ENCODE measurements around the gene MACO1. TPM values are rescaled to one million over a fixed set of nuclear protein-coding genes. Genes with fewer than 3 reads are reported as not detected.
A peak's percentile ranks its signal among the peaks of the same experiment; 100 is the strongest.

MACO1 gene
- total and polyA plus RNA-seq, 9 of the 15 experiments (the other 6 are each of a cell fraction or from before 2014, with no cell fraction given), result 4.6 to 28.4 (median 21.7) TPM

DNA sequence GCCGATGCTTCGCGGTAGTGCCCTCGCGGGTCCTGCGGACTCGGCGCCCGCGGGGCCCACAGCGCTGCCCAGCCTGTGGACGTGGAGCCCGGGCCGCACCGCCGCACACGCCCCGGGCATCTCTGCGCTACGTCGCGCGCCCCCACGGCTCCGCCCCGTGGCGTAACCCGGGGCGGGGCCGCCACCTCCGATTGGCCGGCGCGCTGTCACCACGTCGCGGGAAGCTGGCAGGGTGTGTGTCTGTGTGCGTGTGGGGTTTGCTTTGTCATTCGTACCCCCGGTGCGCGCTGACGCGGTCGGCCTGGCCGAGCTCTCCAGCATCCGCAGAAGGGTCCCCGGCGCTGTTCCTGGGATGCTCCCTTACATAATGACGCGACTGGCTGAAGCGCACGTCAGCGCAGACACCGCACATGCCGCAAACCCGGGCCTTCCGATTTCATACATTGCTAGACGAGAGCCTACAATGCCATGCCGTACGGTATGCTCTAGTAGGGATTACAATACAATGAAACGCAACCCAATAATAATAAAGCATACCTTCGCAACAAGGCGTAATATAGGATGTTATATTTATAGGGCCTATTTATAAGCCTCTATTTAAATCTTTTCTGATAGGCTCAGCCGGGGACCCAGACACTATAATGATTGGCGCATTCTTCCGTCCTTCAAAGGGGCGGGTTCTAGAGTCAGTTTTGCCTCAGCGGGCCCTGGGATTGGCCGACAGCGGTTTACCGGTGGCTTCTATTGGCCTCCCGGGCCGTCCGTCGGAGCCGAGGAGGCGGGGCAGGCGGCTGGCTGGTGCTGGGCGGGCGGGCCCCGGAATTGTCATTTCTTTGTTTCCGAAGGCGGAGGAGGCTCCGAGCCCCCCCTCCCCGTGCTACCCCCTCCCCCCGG is at the start of gene MACO1 (continued):
- TF ChIP-seq SNIP1 (IDR thresholded peaks at IDR 0.05; ENCODE audit: low read depth) (no peak), ETS2 (tag; IDR thresholded peaks at IDR 0.05; ENCODE audit: borderline replicate concordance, poor library complexity, severe bottlenecking) (no peak), HMG20A (CRISPR knock-in tag; conservative IDR thresholded peaks at IDR 0.05) (no peak), SMARCB1 (IDR thresholded peaks at IDR 0.05; ENCODE audit: insufficient read length, low read depth) (no peak), CBX3 (IDR thresholded peaks at IDR 0.05; ENCODE audit: borderline replicate concordance in 1 of 2, low read length in 2 of 2) (peak in 1 of 2 experiments; percentile 74; a peak in 1 of 3 replicates), RUNX1 (IDR thresholded peaks at IDR 0.05; ENCODE audit: low read depth) (no peak), CHCHD3 (CRISPR knock-in tag; IDR thresholded peaks at IDR 0.05) (no peak), NRF1 (conservative IDR thresholded peaks at IDR 0.05 in 1 of 2, IDR thresholded peaks at IDR 0.05 in 1 of 2) (peak; percentile 72 to 78), SLC30A9 (CRISPR knock-in tag; IDR thresholded peaks at IDR 0.05) (0 out of 2 replicates have a peak, but pooled peaks have one; percentile 10), ZNF354B (CRISPR knock-in tag; IDR thresholded peaks at IDR 0.05) (no peak), POLR2AphosphoS2 (IDR thresholded peaks at IDR 0.05; ENCODE audit: low read length) (no peak)
- TF ChIP-seq, protein P1, sequence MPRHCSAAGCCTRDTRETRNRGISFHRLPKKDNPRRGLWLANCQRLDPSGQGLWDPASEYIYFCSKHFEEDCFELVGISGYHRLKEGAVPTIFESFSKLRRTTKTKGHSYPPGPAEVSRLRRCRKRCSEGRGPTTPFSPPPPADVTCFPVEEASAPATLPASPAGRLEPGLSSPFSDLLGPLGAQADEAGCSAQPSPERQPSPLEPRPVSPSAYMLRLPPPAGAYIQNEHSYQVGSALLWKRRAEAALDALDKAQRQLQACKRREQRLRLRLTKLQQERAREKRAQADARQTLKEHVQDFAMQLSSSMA (CRISPR knock-in tag; IDR thresholded peaks at IDR 0.05), result no peak
- TF ChIP-seq, protein P2, sequence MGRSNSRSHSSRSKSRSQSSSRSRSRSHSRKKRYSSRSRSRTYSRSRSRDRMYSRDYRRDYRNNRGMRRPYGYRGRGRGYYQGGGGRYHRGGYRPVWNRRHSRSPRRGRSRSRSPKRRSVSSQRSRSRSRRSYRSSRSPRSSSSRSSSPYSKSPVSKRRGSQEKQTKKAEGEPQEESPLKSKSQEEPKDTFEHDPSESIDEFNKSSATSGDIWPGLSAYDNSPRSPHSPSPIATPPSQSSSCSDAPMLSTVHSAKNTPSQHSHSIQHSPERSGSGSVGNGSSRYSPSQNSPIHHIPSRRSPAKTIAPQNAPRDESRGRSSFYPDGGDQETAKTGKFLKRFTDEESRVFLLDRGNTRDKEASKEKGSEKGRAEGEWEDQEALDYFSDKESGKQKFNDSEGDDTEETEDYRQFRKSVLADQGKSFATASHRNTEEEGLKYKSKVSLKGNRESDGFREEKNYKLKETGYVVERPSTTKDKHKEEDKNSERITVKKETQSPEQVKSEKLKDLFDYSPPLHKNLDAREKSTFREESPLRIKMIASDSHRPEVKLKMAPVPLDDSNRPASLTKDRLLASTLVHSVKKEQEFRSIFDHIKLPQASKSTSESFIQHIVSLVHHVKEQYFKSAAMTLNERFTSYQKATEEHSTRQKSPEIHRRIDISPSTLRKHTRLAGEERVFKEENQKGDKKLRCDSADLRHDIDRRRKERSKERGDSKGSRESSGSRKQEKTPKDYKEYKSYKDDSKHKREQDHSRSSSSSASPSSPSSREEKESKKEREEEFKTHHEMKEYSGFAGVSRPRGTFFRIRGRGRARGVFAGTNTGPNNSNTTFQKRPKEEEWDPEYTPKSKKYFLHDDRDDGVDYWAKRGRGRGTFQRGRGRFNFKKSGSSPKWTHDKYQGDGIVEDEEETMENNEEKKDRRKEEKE (IDR thresholded peaks at IDR 0.05; ENCODE audit: borderline replicate concordance in 1 of 2, control insufficient read depth in 1 of 2, low read depth in 2 of 2, low read length in 1 of 2), result no peak; a peak in 1 of 4 replicates
- TF ChIP-seq, protein P3, sequence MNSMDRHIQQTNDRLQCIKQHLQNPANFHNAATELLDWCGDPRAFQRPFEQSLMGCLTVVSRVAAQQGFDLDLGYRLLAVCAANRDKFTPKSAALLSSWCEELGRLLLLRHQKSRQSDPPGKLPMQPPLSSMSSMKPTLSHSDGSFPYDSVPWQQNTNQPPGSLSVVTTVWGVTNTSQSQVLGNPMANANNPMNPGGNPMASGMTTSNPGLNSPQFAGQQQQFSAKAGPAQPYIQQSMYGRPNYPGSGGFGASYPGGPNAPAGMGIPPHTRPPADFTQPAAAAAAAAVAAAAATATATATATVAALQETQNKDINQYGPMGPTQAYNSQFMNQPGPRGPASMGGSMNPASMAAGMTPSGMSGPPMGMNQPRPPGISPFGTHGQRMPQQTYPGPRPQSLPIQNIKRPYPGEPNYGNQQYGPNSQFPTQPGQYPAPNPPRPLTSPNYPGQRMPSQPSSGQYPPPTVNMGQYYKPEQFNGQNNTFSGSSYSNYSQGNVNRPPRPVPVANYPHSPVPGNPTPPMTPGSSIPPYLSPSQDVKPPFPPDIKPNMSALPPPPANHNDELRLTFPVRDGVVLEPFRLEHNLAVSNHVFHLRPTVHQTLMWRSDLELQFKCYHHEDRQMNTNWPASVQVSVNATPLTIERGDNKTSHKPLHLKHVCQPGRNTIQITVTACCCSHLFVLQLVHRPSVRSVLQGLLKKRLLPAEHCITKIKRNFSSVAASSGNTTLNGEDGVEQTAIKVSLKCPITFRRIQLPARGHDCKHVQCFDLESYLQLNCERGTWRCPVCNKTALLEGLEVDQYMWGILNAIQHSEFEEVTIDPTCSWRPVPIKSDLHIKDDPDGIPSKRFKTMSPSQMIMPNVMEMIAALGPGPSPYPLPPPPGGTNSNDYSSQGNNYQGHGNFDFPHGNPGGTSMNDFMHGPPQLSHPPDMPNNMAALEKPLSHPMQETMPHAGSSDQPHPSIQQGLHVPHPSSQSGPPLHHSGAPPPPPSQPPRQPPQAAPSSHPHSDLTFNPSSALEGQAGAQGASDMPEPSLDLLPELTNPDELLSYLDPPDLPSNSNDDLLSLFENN (IDR thresholded peaks at IDR 0.05; ENCODE audit: low read depth in 2 of 2, low read length in 2 of 2), result no peak; a peak in 1 of 4 replicates
- TF ChIP-seq, protein P4, sequence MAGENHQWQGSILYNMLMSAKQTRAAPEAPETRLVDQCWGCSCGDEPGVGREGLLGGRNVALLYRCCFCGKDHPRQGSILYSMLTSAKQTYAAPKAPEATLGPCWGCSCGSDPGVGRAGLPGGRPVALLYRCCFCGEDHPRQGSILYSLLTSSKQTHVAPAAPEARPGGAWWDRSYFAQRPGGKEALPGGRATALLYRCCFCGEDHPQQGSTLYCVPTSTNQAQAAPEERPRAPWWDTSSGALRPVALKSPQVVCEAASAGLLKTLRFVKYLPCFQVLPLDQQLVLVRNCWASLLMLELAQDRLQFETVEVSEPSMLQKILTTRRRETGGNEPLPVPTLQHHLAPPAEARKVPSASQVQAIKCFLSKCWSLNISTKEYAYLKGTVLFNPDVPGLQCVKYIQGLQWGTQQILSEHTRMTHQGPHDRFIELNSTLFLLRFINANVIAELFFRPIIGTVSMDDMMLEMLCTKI (IDR thresholded peaks at IDR 0.05; ENCODE audit: partially characterized antibody), result no peak
- TF ChIP-seq, protein P5, sequence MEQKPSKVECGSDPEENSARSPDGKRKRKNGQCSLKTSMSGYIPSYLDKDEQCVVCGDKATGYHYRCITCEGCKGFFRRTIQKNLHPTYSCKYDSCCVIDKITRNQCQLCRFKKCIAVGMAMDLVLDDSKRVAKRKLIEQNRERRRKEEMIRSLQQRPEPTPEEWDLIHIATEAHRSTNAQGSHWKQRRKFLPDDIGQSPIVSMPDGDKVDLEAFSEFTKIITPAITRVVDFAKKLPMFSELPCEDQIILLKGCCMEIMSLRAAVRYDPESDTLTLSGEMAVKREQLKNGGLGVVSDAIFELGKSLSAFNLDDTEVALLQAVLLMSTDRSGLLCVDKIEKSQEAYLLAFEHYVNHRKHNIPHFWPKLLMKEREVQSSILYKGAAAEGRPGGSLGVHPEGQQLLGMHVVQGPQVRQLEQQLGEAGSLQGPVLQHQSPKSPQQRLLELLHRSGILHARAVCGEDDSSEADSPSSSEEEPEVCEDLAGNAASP (IDR thresholded peaks at IDR 0.05), result no peak

All from K562 (cell line).